IPS-20b (cell line): ENCODE results near the gene DIPK1A.

Source experiments
- H3K27ac ChIP-seq: one replicate; pipeline ENCODE4 v1.5.1; 2013; ENCODE audit warnings: low read length
- H3K27me3 ChIP-seq: 2 replicates; pipeline ENCODE4 v1.6.1; 2013; ENCODE audit warnings: mild to moderate bottlenecking, low read length, inconsistent platforms; ENCODE audit not compliant: insufficient read depth
- H3K36me3 ChIP-seq: 2 replicates; pipeline ENCODE4 v1.6.1; 2013; ENCODE audit warnings: low read depth, mild to moderate bottlenecking, inconsistent platforms, low read length, moderate library complexity; ENCODE audit not compliant: insufficient read depth
- H3K4me1 ChIP-seq: 2 replicates; pipeline ENCODE4 v1.6.1; 2013; ENCODE audit warnings: mild to moderate bottlenecking, control low read depth, inconsistent platforms, low read length, moderate library complexity; ENCODE audit not compliant: insufficient read depth
- H3K4me3 ChIP-seq: 2 replicates; pipeline ENCODE4 v1.5.1; 2013; ENCODE audit warnings: mild to moderate bottlenecking, low read length, inconsistent platforms
- H3K9ac ChIP-seq: 2 replicates; pipeline ENCODE4 v1.6.1; 2013; ENCODE audit warnings: low read depth, mild to moderate bottlenecking, inconsistent platforms, low read length, moderate library complexity
- H3K9me3 ChIP-seq: 2 replicates; pipeline ENCODE4 v1.6.1; 2013; ENCODE audit warnings: mild to moderate bottlenecking, low read depth, low read length, inconsistent platforms; ENCODE audit not compliant: insufficient read depth

Gene DIPK1A

GRCh38 chr1:92858564-92859399 is 102.5 kb downstream of the DIPK1A start:
- Histone ChIP-seq H3K27ac (no peak overlapping the region), H3K27me3 (no peaks in the 10 kb centered on the region), H3K9ac (no peak overlapping the region), H3K36me3 (no peaks in the 10 kb centered on the region), H3K4me3 (no peak overlapping the region), H3K4me1 (no peaks in the 10 kb centered on the region), H3K9me3 (no peaks in the 10 kb centered on the region)

DNA sequence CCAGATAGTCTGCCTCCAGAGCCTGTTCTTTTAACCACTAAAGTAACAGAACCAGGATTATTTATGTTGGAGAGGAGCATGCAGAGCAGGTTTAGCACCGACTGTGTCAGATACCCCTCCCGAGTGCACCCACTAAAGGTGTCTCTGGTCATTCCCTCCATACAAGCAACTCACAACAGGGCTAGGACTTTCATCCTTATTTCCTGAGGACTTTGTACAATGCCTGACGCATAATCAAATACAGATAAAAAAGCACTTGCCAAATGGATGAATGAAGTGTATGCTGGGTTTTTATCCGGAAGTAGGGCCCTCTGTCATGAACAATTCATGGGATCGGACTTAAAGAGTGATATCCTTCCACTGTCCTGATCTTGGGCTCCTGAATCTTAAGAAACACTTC is 103.4 kb downstream of the DIPK1A start:
- H3K9ac ChIP-seq, result no peak overlapping the region
- H3K36me3 ChIP-seq, result no peaks in the 10 kb centered on the region
- no peaks in the 10 kb centered on the region for H3K27me3 ChIP-seq
- H3K4me1 ChIP-seq, result no peaks in the 10 kb centered on the region
- H3K4me3 ChIP-seq, result no peak overlapping the region
- H3K9me3 ChIP-seq, result no peaks in the 10 kb centered on the region
- no peak overlapping the region for H3K27ac ChIP-seq

DNA sequence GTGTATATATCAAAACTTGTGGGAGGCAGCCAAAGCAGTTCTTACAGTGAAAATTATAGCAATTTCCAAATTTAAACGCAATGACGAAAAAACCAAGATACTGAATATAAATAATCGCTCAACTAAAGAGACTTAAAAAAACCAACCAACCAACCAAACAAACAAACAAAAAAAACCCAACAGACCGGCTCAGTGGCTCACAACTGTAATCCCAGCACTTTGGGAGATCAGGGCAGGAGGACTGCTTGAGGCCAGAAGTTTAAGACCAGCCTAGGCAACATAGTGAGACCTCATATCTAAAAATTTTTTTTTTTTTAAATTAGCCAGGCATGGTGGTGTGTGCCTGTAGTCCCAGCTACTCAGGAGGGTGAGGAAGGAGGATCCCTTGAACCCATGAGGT is 106.0 kb downstream of the DIPK1A start:
- no peak overlapping the region for H3K27ac ChIP-seq
- H3K27me3 ChIP-seq, result no peaks in the 10 kb centered on the region
- no peak overlapping the region for H3K9ac ChIP-seq
- H3K36me3 ChIP-seq, result no peaks in the 10 kb centered on the region
- H3K9me3 ChIP-seq, result no peaks in the 10 kb centered on the region
- no peak overlapping the region for H3K4me3 ChIP-seq
- no peaks in the 10 kb centered on the region for H3K4me1 ChIP-seq

DNA sequence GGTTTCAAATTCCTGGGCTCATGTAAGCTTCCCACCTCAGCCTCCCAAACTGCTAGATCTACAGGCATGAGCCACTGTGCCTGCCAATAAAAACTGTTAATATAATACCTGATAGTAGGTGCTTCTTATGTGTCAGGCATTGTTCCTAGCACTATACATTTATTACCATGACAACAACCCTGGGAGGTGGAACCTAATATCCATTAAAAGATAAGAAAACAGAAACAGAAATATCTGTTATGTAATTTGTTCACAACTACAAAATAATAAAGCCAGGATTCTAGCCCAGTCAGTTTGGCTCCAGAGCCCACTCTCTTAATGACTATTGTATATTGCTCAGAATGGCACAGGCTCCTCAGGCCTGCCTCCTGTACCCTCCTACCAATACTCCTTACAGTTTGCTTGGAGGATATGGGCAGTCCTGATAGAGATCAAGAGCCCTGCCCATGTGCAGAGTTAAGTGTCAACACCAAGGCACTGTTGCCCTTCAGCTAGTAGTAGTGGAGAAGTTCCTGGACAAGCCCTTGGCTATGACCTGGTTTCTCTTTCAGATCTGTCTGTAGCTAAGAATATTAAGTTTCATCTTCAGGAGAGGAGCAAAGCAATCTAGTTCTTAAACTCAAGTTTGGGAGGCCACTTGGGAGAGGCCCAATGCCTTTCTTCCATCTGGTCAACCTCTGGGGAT is 107.0 kb downstream of the DIPK1A start:
- Histone ChIP-seq H3K36me3 (no peaks in the 10 kb centered on the region), H3K27me3 (no peaks in the 10 kb centered on the region), H3K27ac (no peak overlapping the region), H3K9me3 (no peaks in the 10 kb centered on the region), H3K4me1 (no peaks in the 10 kb centered on the region), H3K4me3 (no peak overlapping the region), H3K9ac (no peak overlapping the region)

DNA sequence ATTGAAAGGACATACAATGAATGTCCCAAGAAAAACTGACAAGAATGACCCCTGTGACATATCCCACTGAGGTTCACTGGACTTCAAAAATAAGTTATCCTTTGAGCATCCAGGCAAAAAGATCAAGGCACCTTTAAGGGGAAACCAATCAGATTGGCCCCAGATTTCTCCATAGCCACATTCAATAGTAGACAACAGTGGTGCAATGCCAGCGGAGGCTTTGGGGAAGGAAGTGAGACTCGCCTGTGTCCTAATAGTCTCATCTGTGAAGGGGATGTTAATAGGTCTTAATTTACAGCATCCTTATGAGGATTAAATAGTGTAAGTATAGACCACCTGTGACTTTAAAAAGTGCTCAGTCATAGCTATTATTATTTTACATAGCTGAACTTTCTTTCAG is 108.0 kb downstream of the DIPK1A start:
- Histone ChIP-seq H3K9me3 (no peaks in the 10 kb centered on the region), H3K9ac (no peak overlapping the region), H3K36me3 (no peaks in the 10 kb centered on the region), H3K27me3 (no peaks in the 10 kb centered on the region), H3K27ac (no peak overlapping the region), H3K4me1 (no peaks in the 10 kb centered on the region), H3K4me3 (no peak overlapping the region)

DNA sequence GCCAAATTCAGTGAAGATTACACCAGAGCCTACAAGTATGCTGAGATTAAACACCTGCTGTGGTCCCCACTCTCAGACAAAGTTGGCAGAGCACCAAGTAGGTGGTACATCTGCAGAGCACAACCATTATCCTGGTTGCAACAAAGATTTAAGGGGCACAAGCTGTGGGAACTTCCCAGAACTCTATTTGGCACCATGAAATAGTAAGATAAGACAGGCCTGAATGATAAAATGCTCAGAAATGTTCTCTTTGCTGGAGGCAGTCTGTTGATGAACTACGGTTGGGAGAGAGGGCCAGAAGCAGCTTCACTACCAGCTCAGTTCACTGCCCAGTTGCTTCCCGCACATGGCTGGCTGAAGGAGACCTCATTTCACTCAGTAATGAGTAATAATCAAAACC is 109.5 kb downstream of the DIPK1A start:
- H3K9ac ChIP-seq, result no peak overlapping the region
- no peaks in the 10 kb centered on the region for H3K4me1 ChIP-seq
- no peaks in the 10 kb centered on the region for H3K27me3 ChIP-seq
- no peak overlapping the region for H3K27ac ChIP-seq
- H3K36me3 ChIP-seq, result no peaks in the 10 kb centered on the region
- no peak overlapping the region for H3K4me3 ChIP-seq
- H3K9me3 ChIP-seq, result no peaks in the 10 kb centered on the region

DNA sequence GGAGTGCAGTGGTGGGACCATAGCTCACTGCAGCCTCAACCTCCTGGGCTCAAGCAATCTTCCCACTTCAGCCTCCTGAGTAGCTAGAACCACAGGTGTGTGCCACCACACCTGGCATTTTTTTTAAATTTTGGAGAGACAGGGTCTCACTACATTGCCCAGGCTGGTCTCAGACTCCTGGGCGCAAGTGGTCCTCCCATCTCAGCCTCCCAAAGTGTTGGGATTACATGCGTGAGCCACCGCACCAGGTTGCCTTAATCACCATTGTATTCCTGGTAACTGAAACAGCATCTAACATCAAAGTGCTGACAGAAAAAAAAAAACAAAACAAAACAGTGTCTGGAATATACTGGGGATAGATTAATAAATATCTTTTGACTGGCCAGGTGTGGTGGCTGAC is 111.2 kb downstream of the DIPK1A start:
- no peak overlapping the region for H3K4me3 ChIP-seq
- H3K4me1 ChIP-seq, result no peaks in the 10 kb centered on the region
- H3K27me3 ChIP-seq, result no peaks in the 10 kb centered on the region
- H3K27ac ChIP-seq, result no peak overlapping the region
- H3K36me3 ChIP-seq, result no peaks in the 10 kb centered on the region
- H3K9me3 ChIP-seq, result no peaks in the 10 kb centered on the region
- H3K9ac ChIP-seq, result no peak overlapping the region

DNA sequence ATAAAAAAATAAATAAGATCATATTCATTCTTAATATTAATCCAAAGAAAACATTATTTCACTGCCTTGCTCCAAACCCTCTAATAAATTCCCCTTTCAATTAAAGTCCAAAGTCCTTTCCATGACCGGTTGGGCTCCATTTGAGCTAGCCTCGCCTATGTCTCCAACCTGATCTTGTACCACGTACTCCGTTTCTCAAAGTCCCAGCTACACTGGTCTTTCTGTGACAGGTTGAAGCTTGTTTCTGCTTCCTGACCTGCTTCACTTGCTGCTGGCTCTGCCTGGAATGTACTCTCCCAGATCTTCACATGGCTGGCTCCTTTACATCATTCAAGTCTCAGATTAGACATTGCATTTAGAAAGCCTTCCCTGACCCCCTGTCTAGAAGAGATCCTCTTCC is 113.1 kb downstream of the DIPK1A start:
- H3K4me1 ChIP-seq, result no peaks in the 10 kb centered on the region
- H3K27ac ChIP-seq, result no peak overlapping the region
- peaks cover 13% of the 10 kb centered on the region for H3K36me3 ChIP-seq
- no peaks in the 10 kb centered on the region for H3K9me3 ChIP-seq
- H3K9ac ChIP-seq, result no peak overlapping the region
- no peak overlapping the region for H3K4me3 ChIP-seq
- H3K27me3 ChIP-seq, result no peaks in the 10 kb centered on the region

- Histone ChIP-seq H3K36me3 (peaks cover 36% of the 10 kb centered on the region), H3K27ac (no peak overlapping the region), H3K27me3 (no peaks in the 10 kb centered on the region), H3K9me3 (no peaks in the 10 kb centered on the region), H3K4me1 (no peaks in the 10 kb centered on the region), H3K9ac (no peak overlapping the region), H3K4me3 (no peak overlapping the region)
Observed at GRCh38 chr1:92845908-92846307, 115.4 kb downstream of the DIPK1A start.

DNA sequence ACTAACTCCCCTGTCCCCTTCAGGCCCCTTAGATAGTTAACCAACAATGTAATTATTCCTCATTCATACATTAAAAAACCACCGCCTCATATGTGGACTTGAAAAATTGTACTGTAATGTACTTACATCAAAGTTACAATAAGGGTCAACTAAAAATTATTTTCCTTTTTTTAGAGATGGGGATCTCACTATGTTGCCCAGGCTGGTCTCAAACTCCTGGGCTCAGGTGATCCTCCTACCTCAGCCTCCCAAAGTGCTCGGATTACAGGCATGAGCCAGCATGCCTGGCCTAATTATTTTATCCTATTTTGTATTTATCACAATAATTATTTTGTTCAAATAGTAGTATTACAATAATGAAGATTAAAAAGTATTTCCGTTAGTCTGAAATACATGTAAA is 116.8 kb downstream of the DIPK1A start:
- no peak overlapping the region for H3K27ac ChIP-seq
- peaks cover 51% of the 10 kb centered on the region for H3K36me3 ChIP-seq
- H3K4me3 ChIP-seq, result no peak overlapping the region
- no peaks in the 10 kb centered on the region for H3K27me3 ChIP-seq
- H3K9ac ChIP-seq, result no peak overlapping the region
- no peaks in the 10 kb centered on the region for H3K9me3 ChIP-seq
- no peaks in the 10 kb centered on the region for H3K4me1 ChIP-seq

- H3K27ac ChIP-seq, result no peak overlapping the region
- no peaks in the 10 kb centered on the region for H3K27me3 ChIP-seq
- H3K4me3 ChIP-seq, result no peak overlapping the region
- H3K9ac ChIP-seq, result no peak overlapping the region
- H3K36me3 ChIP-seq, result peaks cover 58% of the 10 kb centered on the region
- no peaks in the 10 kb centered on the region for H3K9me3 ChIP-seq
- H3K4me1 ChIP-seq, result no peaks in the 10 kb centered on the region
Observed at GRCh38 chr1:92843429-92844352, 117.6 kb downstream of the DIPK1A start.
